GM23338 (cell line): ENCODE results near the gene OR4X2.
A peak's percentile ranks its signal among the peaks of the same experiment; 100 is the strongest.

ENCODE experiments used
- CREB1 ChIP-seq: fragments of 250-450 bp; sonication (Bioruptor Pico); IDR thresholded peaks from 2 replicates; pipeline ENCODE4 v1.5.0; 2020; ENCODE audit warnings: low read depth, mild to moderate bottlenecking, moderate library complexity
- EZH2 ChIP-seq: fragments of 200-600 bp; sonication (generic); IDR thresholded peaks from one replicate; pipeline ENCODE4 v1.8.0; 2017; ENCODE audit warnings: antibody characterized with exemption, mild to moderate bottlenecking, low read depth; ENCODE audit not compliant: unreplicated experiment
- EZH2phosphoT487 ChIP-seq: fragments of 200-600 bp; sonication (generic); IDR thresholded peaks from one replicate; pipeline ENCODE4 v1.8.1; 2018; ENCODE audit warnings: antibody characterized with exemption; ENCODE audit not compliant: unreplicated experiment
- JUNB ChIP-seq: IDR thresholded peaks from one replicate; pipeline ENCODE4 v1.6.1; 2016; ENCODE audit warnings: antibody characterized with exemption; ENCODE audit not compliant: unreplicated experiment
- NANOG ChIP-seq: IDR thresholded peaks from 2 replicates; pipeline ENCODE4 v1.6.1; 2016; ENCODE audit warnings: antibody characterized with exemption, borderline replicate concordance
- POLR2AphosphoS5 ChIP-seq: IDR thresholded peaks from 2 replicates; pipeline ENCODE4 v1.6.1; 2016; ENCODE audit warnings: antibody characterized with exemption, low read depth
- ZNF114 ChIP-seq: fragments of 250-450 bp; sonication (Bioruptor Pico); IDR thresholded peaks from 2 replicates; pipeline ENCODE4 v1.5.0; 2020; ENCODE audit warnings: mild to moderate bottlenecking, moderate library complexity
- TF ChIP-seq, protein P1 (sequence below), 2 experiments: fragments of 200-600 bp in 1 of 2; sonication (generic) in 1 of 2; conservative IDR thresholded peaks; 2 replicates each; pipeline versions ENCODE4 v1.5.1 to v1.6.1; 2016 to 2017; ENCODE audit warnings: antibody characterized with exemption in 2 of 2, low read depth in 2 of 2, mild to moderate bottlenecking in 2 of 2, moderate library complexity in 1 of 2
- TF ChIP-seq, protein P2 (sequence below): IDR thresholded peaks from 2 replicates; pipeline ENCODE4 v1.6.1; 2016; ENCODE audit warnings: antibody characterized with exemption
- TF ChIP-seq, protein P3 (sequence below): IDR thresholded peaks from one replicate; pipeline ENCODE4 v1.6.1; 2018; ENCODE audit warnings: antibody characterized with exemption; ENCODE audit not compliant: unreplicated experiment

DNA sequence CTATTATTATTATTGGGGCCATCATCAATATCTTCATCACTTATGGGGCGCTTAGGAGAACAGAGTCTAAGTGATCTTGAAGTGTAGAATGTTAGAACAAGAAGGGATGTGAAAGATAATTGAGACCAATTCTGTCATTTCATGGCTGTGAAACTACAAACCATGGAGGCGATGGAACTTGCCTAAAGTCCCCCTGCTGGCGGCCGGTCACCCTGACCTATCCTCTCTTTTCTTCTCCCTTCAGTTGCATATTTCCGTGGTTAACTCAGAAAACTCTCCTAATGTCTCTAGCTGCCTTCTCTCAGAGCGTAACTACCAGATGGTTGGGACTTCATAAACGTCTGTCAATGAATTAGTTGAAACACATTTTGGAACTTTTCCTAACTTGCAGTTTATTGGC is 34.9 kb upstream of the OR4X2 start:
- TF ChIP-seq, protein P1, sequence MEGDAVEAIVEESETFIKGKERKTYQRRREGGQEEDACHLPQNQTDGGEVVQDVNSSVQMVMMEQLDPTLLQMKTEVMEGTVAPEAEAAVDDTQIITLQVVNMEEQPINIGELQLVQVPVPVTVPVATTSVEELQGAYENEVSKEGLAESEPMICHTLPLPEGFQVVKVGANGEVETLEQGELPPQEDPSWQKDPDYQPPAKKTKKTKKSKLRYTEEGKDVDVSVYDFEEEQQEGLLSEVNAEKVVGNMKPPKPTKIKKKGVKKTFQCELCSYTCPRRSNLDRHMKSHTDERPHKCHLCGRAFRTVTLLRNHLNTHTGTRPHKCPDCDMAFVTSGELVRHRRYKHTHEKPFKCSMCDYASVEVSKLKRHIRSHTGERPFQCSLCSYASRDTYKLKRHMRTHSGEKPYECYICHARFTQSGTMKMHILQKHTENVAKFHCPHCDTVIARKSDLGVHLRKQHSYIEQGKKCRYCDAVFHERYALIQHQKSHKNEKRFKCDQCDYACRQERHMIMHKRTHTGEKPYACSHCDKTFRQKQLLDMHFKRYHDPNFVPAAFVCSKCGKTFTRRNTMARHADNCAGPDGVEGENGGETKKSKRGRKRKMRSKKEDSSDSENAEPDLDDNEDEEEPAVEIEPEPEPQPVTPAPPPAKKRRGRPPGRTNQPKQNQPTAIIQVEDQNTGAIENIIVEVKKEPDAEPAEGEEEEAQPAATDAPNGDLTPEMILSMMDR (conservative IDR thresholded peaks at IDR 0.05; ENCODE audit: low read depth in 2 of 2), result peak in 1 of 2 experiments; percentile 26; a peak in 1 of 4 replicates
- TF ChIP-seq EZH2 (no peak), ZNF114 (CRISPR knock-in tag) (no peak), POLR2AphosphoS5 (no peak), JUNB (no peak), EZH2phosphoT487 (no peak), NANOG (no peak), CREB1 (CRISPR knock-in tag) (no peak)
- TF ChIP-seq, protein P2, sequence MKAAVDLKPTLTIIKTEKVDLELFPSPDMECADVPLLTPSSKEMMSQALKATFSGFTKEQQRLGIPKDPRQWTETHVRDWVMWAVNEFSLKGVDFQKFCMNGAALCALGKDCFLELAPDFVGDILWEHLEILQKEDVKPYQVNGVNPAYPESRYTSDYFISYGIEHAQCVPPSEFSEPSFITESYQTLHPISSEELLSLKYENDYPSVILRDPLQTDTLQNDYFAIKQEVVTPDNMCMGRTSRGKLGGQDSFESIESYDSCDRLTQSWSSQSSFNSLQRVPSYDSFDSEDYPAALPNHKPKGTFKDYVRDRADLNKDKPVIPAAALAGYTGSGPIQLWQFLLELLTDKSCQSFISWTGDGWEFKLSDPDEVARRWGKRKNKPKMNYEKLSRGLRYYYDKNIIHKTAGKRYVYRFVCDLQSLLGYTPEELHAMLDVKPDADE, result no peak
- TF ChIP-seq, protein P3, sequence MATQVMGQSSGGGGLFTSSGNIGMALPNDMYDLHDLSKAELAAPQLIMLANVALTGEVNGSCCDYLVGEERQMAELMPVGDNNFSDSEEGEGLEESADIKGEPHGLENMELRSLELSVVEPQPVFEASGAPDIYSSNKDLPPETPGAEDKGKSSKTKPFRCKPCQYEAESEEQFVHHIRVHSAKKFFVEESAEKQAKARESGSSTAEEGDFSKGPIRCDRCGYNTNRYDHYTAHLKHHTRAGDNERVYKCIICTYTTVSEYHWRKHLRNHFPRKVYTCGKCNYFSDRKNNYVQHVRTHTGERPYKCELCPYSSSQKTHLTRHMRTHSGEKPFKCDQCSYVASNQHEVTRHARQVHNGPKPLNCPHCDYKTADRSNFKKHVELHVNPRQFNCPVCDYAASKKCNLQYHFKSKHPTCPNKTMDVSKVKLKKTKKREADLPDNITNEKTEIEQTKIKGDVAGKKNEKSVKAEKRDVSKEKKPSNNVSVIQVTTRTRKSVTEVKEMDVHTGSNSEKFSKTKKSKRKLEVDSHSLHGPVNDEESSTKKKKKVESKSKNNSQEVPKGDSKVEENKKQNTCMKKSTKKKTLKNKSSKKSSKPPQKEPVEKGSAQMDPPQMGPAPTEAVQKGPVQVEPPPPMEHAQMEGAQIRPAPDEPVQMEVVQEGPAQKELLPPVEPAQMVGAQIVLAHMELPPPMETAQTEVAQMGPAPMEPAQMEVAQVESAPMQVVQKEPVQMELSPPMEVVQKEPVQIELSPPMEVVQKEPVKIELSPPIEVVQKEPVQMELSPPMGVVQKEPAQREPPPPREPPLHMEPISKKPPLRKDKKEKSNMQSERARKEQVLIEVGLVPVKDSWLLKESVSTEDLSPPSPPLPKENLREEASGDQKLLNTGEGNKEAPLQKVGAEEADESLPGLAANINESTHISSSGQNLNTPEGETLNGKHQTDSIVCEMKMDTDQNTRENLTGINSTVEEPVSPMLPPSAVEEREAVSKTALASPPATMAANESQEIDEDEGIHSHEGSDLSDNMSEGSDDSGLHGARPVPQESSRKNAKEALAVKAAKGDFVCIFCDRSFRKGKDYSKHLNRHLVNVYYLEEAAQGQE, result no peak
